Measurements from ENCODE around the gene IVD.

IVD gene

GRCh38 chr15:40466426-40467260 lies 61.0 kb downstream of the IVD start:
- no peak overlapping the region for H3K4me3 ChIP-seq
- TF ChIP-seq FOXP2 (optimal IDR thresholded peaks at IDR 0.05; ENCODE audit: control extremely low read depth, extremely low read length, insufficient read depth) (no peak), EZH2 (IDR thresholded peaks at IDR 0.05) (no peak), POLR2AphosphoS5 (IDR thresholded peaks at IDR 0.05; ENCODE audit: borderline replicate concordance, low read depth, low read length) (no peak)
- DNase-seq (ENCODE audit: low read depth, low spot score) = no peak
- peaks cover 37% of the 10 kb centered on the region; the same call in 1 of the 2 replicates for H3K36me3 ChIP-seq (ENCODE audit: insufficient read depth, low read length)
- H3K9me3 ChIP-seq (ENCODE audit: low read depth, low read length) = no peaks in the 10 kb centered on the region
- no peak overlapping the region for H3K9ac ChIP-seq (ENCODE audit: insufficient read length)
- H3K27ac ChIP-seq = 0 out of 2 replicates have a peak overlapping the region, but pooled peaks have one; percentile 36

GRCh38 chr15:40467261-40467615 lies 61.6 kb downstream of the IVD start:
- peaks cover 33% of the 10 kb centered on the region; the same call in 1 of the 2 replicates for H3K36me3 ChIP-seq (ENCODE audit: insufficient read depth, low read length)
- no peaks in the 10 kb centered on the region for H3K9me3 ChIP-seq (ENCODE audit: low read depth, low read length)
- H3K4me3 ChIP-seq = no peak overlapping the region
- no peak overlapping the region for H3K9ac ChIP-seq (ENCODE audit: insufficient read length)
- TF ChIP-seq POLR2AphosphoS5 (IDR thresholded peaks at IDR 0.05; ENCODE audit: borderline replicate concordance, low read depth, low read length) = no peak
- no peak for TF ChIP-seq FOXP2 (optimal IDR thresholded peaks at IDR 0.05; ENCODE audit: control extremely low read depth, extremely low read length, insufficient read depth)
- TF ChIP-seq EZH2 (IDR thresholded peaks at IDR 0.05) = no peak
- 0 out of 2 replicates have a peak overlapping the region, but pooled peaks have one; percentile 36 for H3K27ac ChIP-seq
- DNase-seq (ENCODE audit: low read depth, low spot score) = no peak

GRCh38 chr15:40468898-40469331 lies 63.3 kb downstream of the IVD start:
- Histone ChIP-seq H3K9me3 (ENCODE audit: low read depth, low read length) (no peaks in the 10 kb centered on the region), H3K36me3 (ENCODE audit: insufficient read depth, low read length) (peaks cover 21% of the 10 kb centered on the region; the same call in 1 of the 2 replicates), H3K27ac (peak overlapping the region; percentile 27), H3K9ac (ENCODE audit: insufficient read length) (no peak overlapping the region), H3K4me3 (no peak overlapping the region)
- no peak for DNase-seq (ENCODE audit: low read depth, low spot score)
- TF ChIP-seq FOXP2 (optimal IDR thresholded peaks at IDR 0.05; ENCODE audit: control extremely low read depth, extremely low read length, insufficient read depth) = no peak
- no peak for TF ChIP-seq EZH2 (IDR thresholded peaks at IDR 0.05)
- TF ChIP-seq POLR2AphosphoS5 (IDR thresholded peaks at IDR 0.05; ENCODE audit: borderline replicate concordance, low read depth, low read length) = no peak

- Histone ChIP-seq H3K4me3 (no peak overlapping the region), H3K27ac (peak overlapping the region; percentile 74), H3K9me3 (ENCODE audit: low read depth, low read length) (no peaks in the 10 kb centered on the region), H3K9ac (ENCODE audit: insufficient read length) (no peak overlapping the region), H3K36me3 (ENCODE audit: insufficient read depth, low read length) (peaks cover 12% of the 10 kb centered on the region; the same call in 1 of the 2 replicates)
- no peak for DNase-seq (ENCODE audit: low read depth, low spot score)
- TF ChIP-seq POLR2AphosphoS5 (IDR thresholded peaks at IDR 0.05; ENCODE audit: borderline replicate concordance, low read depth, low read length) (no peak; the same call in 1 of the 2 replicates), EZH2 (IDR thresholded peaks at IDR 0.05) (no peak), FOXP2 (optimal IDR thresholded peaks at IDR 0.05; ENCODE audit: control extremely low read depth, extremely low read length, insufficient read depth) (no peak)
Observed at GRCh38 chr15:40469776-40470390, 64.3 kb downstream of the IVD start.

GRCh38 chr15:40470423-40471104 lies 65.0 kb downstream of the IVD start, which contains the start of gene CHST14:
Gene CHST14, plus strand, starts transcription at chr15:40470984. Its CDS starts 230 bp downstream, at chr15:40471214.
- peaks cover 5% of the 10 kb centered on the region; the same call in 1 of the 2 replicates for H3K36me3 ChIP-seq (ENCODE audit: insufficient read depth, low read length)
- H3K9ac ChIP-seq (ENCODE audit: insufficient read length) = peak within 1 kb of the TSS; percentile 69
- no peak for TF ChIP-seq FOXP2 (optimal IDR thresholded peaks at IDR 0.05; ENCODE audit: control extremely low read depth, extremely low read length, insufficient read depth)
- no peak for TF ChIP-seq EZH2 (IDR thresholded peaks at IDR 0.05)
- TF ChIP-seq POLR2AphosphoS5 (IDR thresholded peaks at IDR 0.05; ENCODE audit: borderline replicate concordance, low read depth, low read length) = no peak
- H3K27ac ChIP-seq = peak within 1 kb of the TSS; percentile 74
- H3K9me3 ChIP-seq (ENCODE audit: low read depth, low read length) = no peaks in the 10 kb centered on the region
- peak within 1 kb of the TSS; percentile 70 for H3K4me3 ChIP-seq
- DNase-seq (ENCODE audit: low read depth, low spot score) = no peak
